AG10803 (cell line): ENCODE data around the gene CHMP1B.

Experiments
- DNase-seq: peaks from one replicate; pipeline ENCODE4 v3.0.0; 2010; ENCODE audit warnings: low read depth
- H3K4me3 ChIP-seq: 2 replicates; pipeline ENCODE4 v1.5.1; 2011; ENCODE audit warnings: mild to moderate bottlenecking, low read length, control low read depth
- TF ChIP-seq, protein P1 (sequence below): conservative IDR thresholded peaks from 2 replicates; pipeline ENCODE4 v1.5.1; 2011; ENCODE audit warnings: mild to moderate bottlenecking, low read length, control low read depth, inconsistent platforms

Gene CHMP1B

DNA sequence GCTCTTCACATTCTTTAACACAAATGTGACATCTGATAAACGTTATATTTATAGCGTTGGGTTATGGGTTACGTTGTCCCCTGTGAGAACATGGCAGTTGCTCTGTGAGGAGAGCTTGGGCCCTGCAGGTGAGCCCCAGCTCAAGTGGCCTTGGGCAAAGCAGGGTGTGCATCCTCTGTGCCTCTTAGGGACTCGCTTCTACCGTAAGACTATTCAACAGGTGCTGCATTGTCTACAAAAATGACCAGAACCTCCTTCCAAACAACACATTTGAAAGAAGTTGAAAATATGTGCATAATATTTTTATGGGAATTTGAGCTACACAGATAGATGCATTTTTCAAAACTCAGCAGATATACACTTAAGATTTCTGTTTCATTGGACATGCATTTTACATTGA lies 16.4 kb upstream of the CHMP1B start:
- no peak for DNase-seq
- H3K4me3 ChIP-seq = no peak overlapping the region
- TF ChIP-seq, protein P1, sequence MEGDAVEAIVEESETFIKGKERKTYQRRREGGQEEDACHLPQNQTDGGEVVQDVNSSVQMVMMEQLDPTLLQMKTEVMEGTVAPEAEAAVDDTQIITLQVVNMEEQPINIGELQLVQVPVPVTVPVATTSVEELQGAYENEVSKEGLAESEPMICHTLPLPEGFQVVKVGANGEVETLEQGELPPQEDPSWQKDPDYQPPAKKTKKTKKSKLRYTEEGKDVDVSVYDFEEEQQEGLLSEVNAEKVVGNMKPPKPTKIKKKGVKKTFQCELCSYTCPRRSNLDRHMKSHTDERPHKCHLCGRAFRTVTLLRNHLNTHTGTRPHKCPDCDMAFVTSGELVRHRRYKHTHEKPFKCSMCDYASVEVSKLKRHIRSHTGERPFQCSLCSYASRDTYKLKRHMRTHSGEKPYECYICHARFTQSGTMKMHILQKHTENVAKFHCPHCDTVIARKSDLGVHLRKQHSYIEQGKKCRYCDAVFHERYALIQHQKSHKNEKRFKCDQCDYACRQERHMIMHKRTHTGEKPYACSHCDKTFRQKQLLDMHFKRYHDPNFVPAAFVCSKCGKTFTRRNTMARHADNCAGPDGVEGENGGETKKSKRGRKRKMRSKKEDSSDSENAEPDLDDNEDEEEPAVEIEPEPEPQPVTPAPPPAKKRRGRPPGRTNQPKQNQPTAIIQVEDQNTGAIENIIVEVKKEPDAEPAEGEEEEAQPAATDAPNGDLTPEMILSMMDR = no peak

DNA sequence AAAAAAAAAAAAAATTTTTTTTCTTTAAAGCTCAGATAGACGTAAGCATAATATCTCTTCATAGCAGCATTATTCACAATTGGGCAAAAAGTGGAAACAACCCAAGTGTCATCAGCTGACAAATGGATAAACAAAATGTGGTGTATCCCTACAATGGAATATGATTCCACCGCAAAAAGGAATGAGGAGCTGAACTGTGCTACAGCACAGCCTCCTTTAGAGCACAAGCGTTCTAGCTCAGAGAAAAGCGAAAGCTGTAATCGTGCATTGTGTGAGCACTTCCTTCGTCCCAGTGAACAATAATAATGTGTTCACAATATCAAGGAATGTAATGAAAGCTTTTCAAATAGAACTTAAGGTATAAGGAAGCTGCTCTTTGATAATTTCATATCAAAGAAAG lies 11.7 kb upstream of the CHMP1B start:
- H3K4me3 ChIP-seq = no peak overlapping the region
- DNase-seq = no peak

DNA sequence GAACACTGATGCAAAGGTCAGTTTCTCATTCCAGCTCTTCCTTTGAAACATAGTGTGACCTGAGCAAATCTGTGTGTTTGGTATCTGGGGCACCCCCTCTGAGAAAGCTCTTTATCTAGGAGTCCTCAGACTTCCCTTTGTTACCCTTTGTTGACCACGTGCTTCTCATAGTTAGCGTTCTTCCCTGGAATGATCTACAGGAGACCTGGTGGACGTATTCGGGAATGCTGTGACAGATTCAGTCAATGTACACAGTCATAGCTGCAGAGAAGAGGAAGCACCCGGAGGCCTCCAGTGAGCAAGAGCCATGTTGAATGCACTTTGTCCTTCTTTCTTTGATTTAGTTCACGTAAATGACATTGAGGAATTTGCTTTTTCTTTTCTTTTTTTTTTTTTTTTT lies 10.7 kb upstream of the CHMP1B start:
- TF ChIP-seq, protein P1 = no peak
- no peak for DNase-seq
- H3K4me3 ChIP-seq = no peak overlapping the region

More for the DNA sequence above, 11.7 kb upstream of the CHMP1B start:
- TF ChIP-seq, protein P1 = no peak

DNA sequence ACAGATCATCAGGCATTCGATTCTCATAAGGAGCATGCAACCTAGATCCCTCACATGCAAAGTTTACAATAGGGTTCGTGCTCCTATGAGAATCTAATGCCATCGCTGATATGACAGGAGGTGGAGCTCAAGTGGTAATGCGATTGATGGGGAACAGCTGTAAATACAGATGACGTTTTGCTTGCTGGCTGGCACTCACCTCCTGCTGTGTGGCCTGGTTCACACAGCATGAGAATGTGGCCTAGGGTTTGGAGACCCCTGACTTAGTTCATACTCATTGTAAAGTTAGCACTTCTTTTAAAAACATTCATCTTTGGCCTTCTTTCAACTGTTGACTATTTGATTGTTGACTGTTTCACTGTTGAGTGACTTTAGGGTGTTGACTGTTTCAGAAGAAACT lies 8.7 kb upstream of the CHMP1B start:
- DNase-seq = no peak
- TF ChIP-seq, protein P1 = no peak
- no peak overlapping the region for H3K4me3 ChIP-seq

DNA sequence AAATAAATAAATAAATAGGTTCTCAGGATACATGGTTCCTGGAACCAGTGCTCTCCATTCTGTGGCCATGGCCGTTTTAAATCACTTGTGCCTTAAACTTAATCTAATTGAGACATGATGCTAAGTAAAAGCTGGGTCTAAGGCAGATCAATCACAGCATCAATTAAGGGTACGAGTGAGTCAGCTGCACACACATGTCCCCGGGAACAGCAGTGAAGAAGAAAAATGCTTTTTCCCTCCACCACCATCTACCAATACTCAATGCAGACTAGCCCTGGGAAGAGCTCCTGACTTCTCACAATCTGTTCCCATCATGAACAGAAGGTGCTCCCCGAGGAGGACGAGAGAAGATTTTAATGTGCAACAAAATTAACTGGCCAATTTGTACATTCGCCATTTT lies 6.8 kb upstream of the CHMP1B start:
- no peak overlapping the region for H3K4me3 ChIP-seq
- no peak for DNase-seq
- TF ChIP-seq, protein P1 = no peak

DNA sequence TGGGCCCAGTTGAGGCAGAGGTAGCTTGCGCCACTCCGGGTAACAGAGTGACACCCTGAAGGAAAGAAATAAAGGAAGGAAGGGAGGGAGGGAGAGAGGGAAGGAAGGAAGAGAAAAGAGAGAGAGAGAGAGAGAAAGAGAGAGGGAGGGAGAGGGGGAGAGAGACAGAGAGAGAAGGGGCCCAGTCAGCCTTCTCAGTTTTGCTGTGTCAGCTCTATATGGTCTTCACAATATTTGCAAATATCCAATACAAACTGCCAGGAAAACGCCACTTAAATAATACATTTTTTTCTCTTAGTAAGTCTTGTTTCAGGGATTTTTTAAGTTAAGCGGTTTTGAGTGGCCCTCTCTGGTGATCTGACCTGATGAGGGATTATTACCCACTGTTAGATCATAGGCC lies 5.6 kb upstream of the CHMP1B start:
- DNase-seq = peak; percentile 13
- no peak overlapping the region for H3K4me3 ChIP-seq
- TF ChIP-seq, protein P1 = no peak

DNA sequence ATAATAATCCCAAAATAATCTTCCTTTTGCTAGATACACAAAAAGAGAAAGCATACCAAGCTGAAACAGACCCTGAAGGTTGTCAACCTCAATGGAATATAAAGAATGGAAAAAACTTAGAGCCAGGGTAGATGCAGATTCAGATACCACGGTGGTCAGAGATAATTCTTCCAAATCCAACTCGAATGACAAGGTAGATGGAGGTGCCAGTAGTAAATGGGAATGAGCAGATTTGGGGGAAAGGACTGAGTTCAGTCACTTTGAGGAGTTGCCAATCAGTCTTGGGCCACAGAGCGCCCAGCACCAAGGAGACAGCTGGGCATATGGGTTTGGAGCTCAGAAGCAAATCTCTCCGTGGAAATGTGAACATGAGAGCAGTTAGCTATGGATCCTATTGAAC lies 3.4 kb upstream of the CHMP1B start:
- DNase-seq = no peak

More for the DNA sequence above, 3.4 kb upstream of the CHMP1B start:
- TF ChIP-seq, protein P1 = no peak
- H3K4me3 ChIP-seq = no peak overlapping the region
